Endodermal cell (in vitro differentiated cells): ENCODE data around the gene EFCAB6. TPM values are rescaled to one million over a fixed set of nuclear protein-coding genes. Genes with fewer than 3 reads are reported as not detected.

Experiments used
- DNase-seq: peaks from one replicate; pipeline ENCODE4 v3.0.0-alpha.2; 2017
- H3K27ac ChIP-seq: 2 replicates; pipeline ENCODE4 v1.5.1; 2013; ENCODE audit warnings: mild to moderate bottlenecking, low read depth, low read length, moderate library complexity
- H3K27me3 ChIP-seq: 2 replicates; pipeline ENCODE4 v1.6.1; 2013; ENCODE audit warnings: mild to moderate bottlenecking, low read length, moderate library complexity; ENCODE audit not compliant: insufficient read depth, control insufficient read depth, poor library complexity, severe bottlenecking
- H3K36me3 ChIP-seq: 2 replicates; pipeline ENCODE4 v1.7.0; 2013; ENCODE audit warnings: mild to moderate bottlenecking, low read length, moderate library complexity; ENCODE audit not compliant: control insufficient read depth, insufficient read depth
- H3K4me1 ChIP-seq: one replicate; pipeline ENCODE4 v1.7.0; 2013; ENCODE audit warnings: low read length; ENCODE audit not compliant: control insufficient read depth, insufficient read depth
- H3K4me3 ChIP-seq: 2 replicates; pipeline ENCODE4 v1.5.1; 2013; ENCODE audit warnings: mild to moderate bottlenecking, low read length, moderate library complexity
- H3K9ac ChIP-seq: 2 replicates; pipeline ENCODE4 v1.6.1; 2013; ENCODE audit warnings: mild to moderate bottlenecking, low read length, moderate library complexity; ENCODE audit not compliant: poor library complexity, severe bottlenecking; ENCODE audit errors: extremely low read depth
- H3K9me3 ChIP-seq: 2 replicates; pipeline ENCODE4 v1.6.1; 2013; ENCODE audit warnings: mild to moderate bottlenecking, low read length, moderate library complexity; ENCODE audit not compliant: control insufficient read depth
- H3K27ac Mint-ChIP-seq: 2 replicates; pipeline ENCODE4 v1.8.0; 2020; ENCODE audit warnings: mixed read lengths
- H3K27me3 Mint-ChIP-seq: 2 replicates; pipeline ENCODE4 v1.8.0; 2021; ENCODE audit warnings: mild to moderate bottlenecking, mixed read lengths; ENCODE audit not compliant: insufficient read depth
- H3K36me3 Mint-ChIP-seq: 2 replicates; pipeline ENCODE4 v1.8.0; 2020; ENCODE audit warnings: low read depth, mixed read lengths
- H3K4me1 Mint-ChIP-seq: 2 replicates; pipeline ENCODE4 v1.8.0; 2020; ENCODE audit warnings: mixed read lengths
- H3K4me3 Mint-ChIP-seq: 2 replicates; pipeline ENCODE4 v1.8.0; 2020; ENCODE audit warnings: mild to moderate bottlenecking, moderate library complexity, mixed read lengths
- H3K9me3 Mint-ChIP-seq: 2 replicates; pipeline ENCODE4 v1.8.0; 2020; ENCODE audit warnings: mild to moderate bottlenecking, mixed read lengths
- CTCF ChIP-seq: fragments of 200-600 bp; sonication (generic); conservative IDR thresholded peaks from 2 replicates; pipeline ENCODE4 v1.5.0; 2021; ENCODE audit warnings: antibody characterized with exemption, mild to moderate bottlenecking
- WGBS, 2 experiments: methylation state at CpG; one replicate each; pipeline versions ENCODE4 v1.1.5 to v1.1.7; 2013; ENCODE audit warnings: missing lambda C conversion rate in 2 of 2, mixed read lengths in 1 of 2; ENCODE audit not compliant: insufficient coverage in 1 of 2, insufficient read length in 1 of 2; 5-methylcytosine and 5-hydroxymethylcytosine counted together
- total RNA-seq, 2 donors: library from RNA; stranded (reverse); fragmentation: NEBNext Ultra II Directional in 1 of 2; extraction: Animal tissue kit (Norgen Biotek cat#: 25700) in 1 of 2; gene quantifications; 2 replicates in 1 of 2; 3 replicates in 1 of 2; pipeline ENCODE4 v1.2.1, GENCODE V29; 2021

The EFCAB6 gene
- total RNA-seq, 2 donors from 2014 or later, result 1.8 to 2.0 TPM

DNA sequence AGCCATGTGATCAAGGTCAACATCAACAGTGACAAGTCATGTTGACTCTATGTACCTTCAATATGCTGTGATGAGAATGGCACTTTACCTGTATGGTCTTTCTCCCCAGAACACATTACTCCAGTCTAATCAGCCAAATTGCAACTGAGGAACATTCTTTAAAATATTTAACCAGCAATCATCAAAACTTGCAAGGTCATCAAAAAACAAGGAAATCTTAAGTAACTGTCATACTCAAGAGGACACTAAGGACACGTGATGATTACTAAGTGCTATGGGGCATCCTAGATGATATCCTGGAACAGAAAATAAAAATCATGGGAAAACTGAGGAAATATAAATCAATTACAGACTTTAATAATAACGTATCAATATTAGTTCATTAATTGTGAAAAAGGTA lies 118.9 kb downstream of the EFCAB6 start:
- no peak overlapping the region for H3K4me3 ChIP-seq
- no peak overlapping the region for H3K27ac ChIP-seq
- H3K27me3 ChIP-seq, result no peaks in the 10 kb centered on the region
- DNase-seq, result no peak
- TF ChIP-seq CTCF, result no peak
- WGBS, 2 experiments, result 80% methylated on average over 1 of the region's 2 CpGs; no CpG with 5 or more reads in 1 of the 2 experiments
- H3K4me1 Mint-ChIP-seq, result no peaks in the 10 kb centered on the region
- H3K9me3 ChIP-seq, result no peaks in the 10 kb centered on the region
- no peaks in the 10 kb centered on the region for H3K36me3 Mint-ChIP-seq
- H3K4me3 Mint-ChIP-seq, result no peak overlapping the region
- no peaks in the 10 kb centered on the region for H3K36me3 ChIP-seq
- no peaks in the 10 kb centered on the region for H3K27me3 Mint-ChIP-seq
- H3K27ac Mint-ChIP-seq, result no peak overlapping the region
- no peaks in the 10 kb centered on the region for H3K9me3 Mint-ChIP-seq
- H3K9ac ChIP-seq, result no peak overlapping the region
- no peaks in the 10 kb centered on the region for H3K4me1 ChIP-seq

DNA sequence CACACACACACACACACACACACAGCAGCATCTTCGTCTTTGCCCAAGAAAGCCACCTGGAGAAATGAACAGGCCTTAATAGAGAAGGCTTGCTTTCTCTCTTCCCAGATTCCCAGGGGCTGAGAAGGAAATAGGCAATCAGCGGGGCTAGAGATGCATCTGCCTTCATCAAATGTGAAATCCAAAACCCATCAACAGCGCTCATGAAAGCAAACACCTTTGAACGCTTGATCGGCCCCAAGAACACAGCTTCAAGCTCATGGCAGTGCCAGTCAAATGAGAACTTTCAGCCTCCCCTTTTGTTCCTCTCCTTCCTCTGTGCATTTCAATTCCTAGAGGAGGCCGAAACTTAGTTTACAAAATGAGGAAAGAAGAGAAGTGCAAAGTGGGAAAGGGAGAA lies 122.7 kb downstream of the EFCAB6 start:
- H3K36me3 Mint-ChIP-seq, result no peaks in the 10 kb centered on the region
- no peak for TF ChIP-seq CTCF
- no peaks in the 10 kb centered on the region for H3K4me1 Mint-ChIP-seq
- Histone ChIP-seq H3K27ac (no peak overlapping the region), H3K9me3 (no peaks in the 10 kb centered on the region), H3K36me3 (no peaks in the 10 kb centered on the region), H3K4me1 (no peaks in the 10 kb centered on the region), H3K27me3 (no peaks in the 10 kb centered on the region), H3K4me3 (no peak overlapping the region), H3K9ac (no peak overlapping the region)
- peaks cover 12% of the 10 kb centered on the region for H3K27me3 Mint-ChIP-seq
- H3K27ac Mint-ChIP-seq, result no peak overlapping the region
- WGBS, 2 experiments, result 94 to 100% methylated on average over 3 to 6 of the region's 6 CpGs
- DNase-seq, result no peak
- no peaks in the 10 kb centered on the region for H3K9me3 Mint-ChIP-seq
- H3K4me3 Mint-ChIP-seq, result no peak overlapping the region

- WGBS, 2 experiments, result 89 to 90% methylated on average over 3 to 6 of the region's 6 CpGs
- no peaks in the 10 kb centered on the region for H3K36me3 Mint-ChIP-seq
- peaks cover 7% of the 10 kb centered on the region for H3K9me3 Mint-ChIP-seq
- H3K9me3 ChIP-seq, result peaks cover 7% of the 10 kb centered on the region
- no peaks in the 10 kb centered on the region for H3K4me1 ChIP-seq
- H3K27me3 ChIP-seq, result no peaks in the 10 kb centered on the region
- DNase-seq, result no peak
- no peak overlapping the region for H3K9ac ChIP-seq
- H3K4me1 Mint-ChIP-seq, result no peaks in the 10 kb centered on the region
- peaks cover 35% of the 10 kb centered on the region for H3K27me3 Mint-ChIP-seq
- no peak overlapping the region for H3K4me3 Mint-ChIP-seq
- H3K36me3 ChIP-seq, result no peaks in the 10 kb centered on the region
- H3K27ac ChIP-seq, result no peak overlapping the region
- H3K27ac Mint-ChIP-seq, result no peak overlapping the region
- H3K4me3 ChIP-seq, result no peak overlapping the region
- TF ChIP-seq CTCF, result no peak
Measured at GRCh38 chr22:43682851-43683250, 129.3 kb downstream of the EFCAB6 start.
